ENCODE data around the gene BOK. TPM values are rescaled to one million over a fixed set of nuclear protein-coding genes. Genes with fewer than 3 reads are reported as not detected.

Gene BOK
- total RNA-seq, 3 donors from 2014 or later = 0.15 to 0.19 (median 0.16) TPM

DNA sequence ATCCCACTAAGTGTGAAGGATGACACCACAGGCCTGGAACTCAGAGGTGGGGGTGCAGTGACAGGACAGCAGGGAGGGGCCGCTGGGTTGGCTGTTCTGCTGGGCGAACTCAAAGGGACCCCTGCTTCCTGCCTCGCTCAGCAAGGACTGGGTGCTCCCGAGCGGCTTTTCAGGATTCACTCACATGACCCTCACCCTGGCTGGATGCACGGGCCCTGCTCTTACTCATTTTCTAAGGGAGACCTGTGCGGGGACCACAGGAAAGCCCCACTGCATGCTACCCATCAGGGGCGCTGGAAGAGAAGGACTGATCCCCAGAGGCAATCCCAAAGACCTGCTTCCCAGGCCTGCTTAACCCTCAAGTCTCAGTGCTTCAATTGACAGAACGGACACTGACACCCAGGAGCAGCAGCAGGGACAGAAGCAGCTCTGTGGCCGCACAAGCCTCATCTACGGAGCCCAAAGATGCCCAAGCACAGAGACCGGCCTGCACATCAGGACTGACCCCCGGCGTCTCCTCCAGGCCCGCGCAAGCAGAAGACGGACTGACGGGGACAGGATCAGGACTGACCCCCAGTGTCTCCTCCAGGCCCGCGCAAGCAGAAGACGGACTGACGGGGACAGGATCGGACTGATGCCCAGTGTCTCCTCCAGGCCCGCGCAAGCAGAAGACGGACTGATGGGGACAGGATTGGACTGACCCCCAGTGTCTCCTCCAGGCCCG is 48.8 kb downstream of the BOK start:
- peaks cover 15% of the 10 kb centered on the region for H3K4me1 Mint-ChIP-seq (ENCODE audit: low read depth)
- H3K9me3 Mint-ChIP-seq = no peaks in the 10 kb centered on the region
- ATAC-seq = no peak
- DNase-seq = no peak
- peaks cover 11% of the 10 kb centered on the region for H3K36me3 Mint-ChIP-seq (ENCODE audit: insufficient read depth)
- no peak overlapping the region for H3K4me3 Mint-ChIP-seq
- H3K27me3 Mint-ChIP-seq (ENCODE audit: low read depth) = no peaks in the 10 kb centered on the region

DNA sequence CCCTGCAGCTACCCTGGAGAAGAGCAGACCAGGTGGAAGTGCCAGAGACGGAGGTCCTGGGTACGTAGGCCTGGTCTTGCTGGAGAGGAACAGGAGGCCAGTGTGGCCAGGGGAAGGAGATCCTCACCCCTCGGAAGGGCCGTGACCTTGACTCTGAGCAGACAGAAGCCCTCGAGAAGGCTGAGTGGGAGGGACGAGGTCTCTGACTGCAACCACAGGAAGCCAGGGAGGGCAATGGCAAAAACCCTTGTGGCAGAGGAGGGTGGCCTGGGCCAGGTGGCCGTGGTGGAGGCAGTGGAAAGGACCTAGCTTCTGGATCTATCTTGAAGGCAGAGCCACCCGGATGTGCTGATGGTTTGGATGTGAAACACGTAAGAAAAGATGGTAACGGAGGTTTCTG is 50.3 kb downstream of the BOK start:
- Mint-ChIP-seq H3K4me1 (ENCODE audit: low read depth) (peaks cover 15% of the 10 kb centered on the region), H3K27me3 (ENCODE audit: low read depth) (no peaks in the 10 kb centered on the region), H3K9me3 (no peaks in the 10 kb centered on the region), H3K4me3 (peak overlapping the region; percentile 69), H3K36me3 (ENCODE audit: insufficient read depth) (peaks cover 8% of the 10 kb centered on the region)
- no peak for ATAC-seq
- DNase-seq = no peak

DNA sequence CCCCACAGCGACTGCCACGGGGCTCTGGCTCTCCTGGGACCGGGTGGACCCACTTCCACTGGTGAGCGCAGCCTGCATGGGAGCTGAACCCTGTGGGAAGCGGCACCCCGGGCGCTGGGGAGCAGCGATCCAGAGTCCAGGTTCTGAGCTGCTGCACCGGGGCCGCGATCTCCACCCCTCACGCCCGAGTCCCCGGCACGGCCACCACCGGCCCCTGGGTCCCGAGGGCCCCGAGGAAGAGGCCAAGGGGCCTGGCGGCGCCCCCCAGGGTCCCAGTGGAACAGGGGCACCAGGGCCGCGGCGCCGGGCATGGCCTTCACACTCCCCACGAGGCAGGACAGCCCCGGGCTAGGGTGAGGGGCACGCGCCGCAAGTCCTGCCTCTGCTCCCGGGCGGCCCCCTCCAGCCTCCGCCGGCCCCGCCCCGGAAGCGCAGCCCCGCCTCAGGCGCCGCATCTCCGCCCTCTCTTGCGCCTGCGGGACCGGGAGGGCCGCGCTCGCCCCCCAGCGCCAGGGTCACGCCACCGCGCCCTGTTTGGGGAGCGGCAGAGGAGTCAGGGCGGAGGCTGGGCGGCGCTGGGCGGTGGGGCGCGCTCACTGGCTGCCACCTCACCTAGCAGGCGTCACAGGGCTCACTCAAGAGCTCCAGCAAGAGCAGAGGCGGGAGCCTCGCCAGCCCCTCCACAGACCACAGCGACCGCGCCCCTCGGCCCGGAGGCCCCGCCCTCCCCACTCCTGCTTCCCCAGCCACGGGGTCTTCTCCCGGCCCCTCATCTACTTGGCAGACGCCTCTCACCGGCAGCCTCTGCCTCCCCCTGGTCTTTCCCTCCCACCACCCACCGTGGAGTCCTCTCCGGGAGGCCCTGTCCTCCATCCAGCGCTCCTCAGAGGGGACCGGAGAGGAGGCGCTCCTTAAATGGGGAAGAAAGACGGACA is 51.6 kb downstream of the BOK start:
- DNase-seq (peak; percentile 88), ATAC-seq (peak; percentile 99 to 100)
- Mint-ChIP-seq H3K4me1 (ENCODE audit: low read depth) (peaks cover 19% of the 10 kb centered on the region), H3K9me3 (no peaks in the 10 kb centered on the region), H3K36me3 (ENCODE audit: insufficient read depth) (peaks cover 8% of the 10 kb centered on the region), H3K4me3 (peak overlapping the region; percentile 69), H3K27me3 (ENCODE audit: low read depth) (no peaks in the 10 kb centered on the region)

DNA sequence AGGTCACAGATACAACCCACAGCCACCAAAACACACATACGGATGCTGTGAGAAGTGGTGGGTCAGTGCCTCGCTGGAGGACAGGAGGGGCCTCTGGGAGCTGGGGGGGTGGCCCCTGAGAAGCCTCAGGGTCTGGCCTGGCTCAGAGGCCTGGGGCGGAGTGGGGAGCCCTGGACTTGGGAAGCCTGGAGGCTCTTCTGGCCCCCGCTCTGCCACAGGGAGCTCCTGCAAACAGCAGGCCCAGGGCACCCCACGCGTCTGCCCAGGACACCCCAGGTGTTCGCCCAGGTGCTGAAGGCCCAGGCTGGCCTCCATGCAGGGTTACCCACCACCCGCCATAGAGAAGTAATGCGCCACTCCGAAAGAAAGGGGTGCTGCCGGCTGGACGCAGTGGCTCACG is 52.5 kb downstream of the BOK start:
- Mint-ChIP-seq H3K9me3 (no peaks in the 10 kb centered on the region), H3K4me1 (ENCODE audit: low read depth) (peaks cover 25% of the 10 kb centered on the region), H3K36me3 (ENCODE audit: insufficient read depth) (peaks cover 8% of the 10 kb centered on the region), H3K4me3 (no peak overlapping the region), H3K27me3 (ENCODE audit: low read depth) (no peaks in the 10 kb centered on the region)
- DNase-seq (no peak), ATAC-seq (no peak)

DNA sequence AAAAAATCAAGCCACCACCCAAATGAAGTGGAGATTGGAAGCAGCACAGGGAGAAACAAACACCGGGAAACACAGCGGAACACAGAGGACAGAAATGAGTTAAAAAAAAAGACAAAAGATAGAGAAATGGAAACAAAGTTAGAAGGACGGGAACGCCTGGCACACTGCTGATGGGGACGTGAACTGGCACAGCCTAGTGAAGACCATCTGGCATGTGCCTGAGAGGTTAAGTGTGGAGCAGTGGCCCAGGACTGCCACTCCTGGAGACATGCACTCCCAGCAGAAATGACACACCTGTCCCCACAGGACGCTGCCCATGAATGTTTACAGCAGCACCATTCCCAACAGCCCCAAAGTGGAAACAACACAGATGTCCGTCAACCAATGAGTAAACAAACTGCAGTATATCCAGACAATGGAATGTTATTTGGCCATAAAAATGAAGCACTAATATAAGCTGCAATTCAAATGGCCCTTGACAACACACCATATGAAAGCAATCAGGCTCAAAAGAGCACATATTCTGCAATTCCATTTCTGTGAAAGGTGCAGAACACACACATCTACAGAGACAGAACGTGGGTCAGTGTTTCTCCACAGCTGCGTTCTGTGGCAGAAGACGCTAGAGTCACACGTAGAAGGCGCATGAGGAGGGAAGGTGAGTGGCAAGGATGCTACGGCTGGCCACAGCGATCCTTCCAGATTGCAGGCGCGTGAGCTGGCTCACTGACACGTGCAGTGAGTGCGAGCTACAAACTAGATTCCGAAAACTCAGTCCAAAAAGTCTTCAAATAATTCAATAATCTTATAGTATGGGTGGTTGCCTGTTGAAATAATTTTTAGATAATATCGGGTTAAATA is 53.8 kb downstream of the BOK start:
- Mint-ChIP-seq H3K4me1 (ENCODE audit: low read depth) (peaks cover 37% of the 10 kb centered on the region), H3K36me3 (ENCODE audit: insufficient read depth) (peaks cover 9% of the 10 kb centered on the region), H3K27me3 (ENCODE audit: low read depth) (no peaks in the 10 kb centered on the region), H3K9me3 (no peaks in the 10 kb centered on the region), H3K4me3 (no peak overlapping the region)
- DNase-seq = no peak
- ATAC-seq = no peak

DNA sequence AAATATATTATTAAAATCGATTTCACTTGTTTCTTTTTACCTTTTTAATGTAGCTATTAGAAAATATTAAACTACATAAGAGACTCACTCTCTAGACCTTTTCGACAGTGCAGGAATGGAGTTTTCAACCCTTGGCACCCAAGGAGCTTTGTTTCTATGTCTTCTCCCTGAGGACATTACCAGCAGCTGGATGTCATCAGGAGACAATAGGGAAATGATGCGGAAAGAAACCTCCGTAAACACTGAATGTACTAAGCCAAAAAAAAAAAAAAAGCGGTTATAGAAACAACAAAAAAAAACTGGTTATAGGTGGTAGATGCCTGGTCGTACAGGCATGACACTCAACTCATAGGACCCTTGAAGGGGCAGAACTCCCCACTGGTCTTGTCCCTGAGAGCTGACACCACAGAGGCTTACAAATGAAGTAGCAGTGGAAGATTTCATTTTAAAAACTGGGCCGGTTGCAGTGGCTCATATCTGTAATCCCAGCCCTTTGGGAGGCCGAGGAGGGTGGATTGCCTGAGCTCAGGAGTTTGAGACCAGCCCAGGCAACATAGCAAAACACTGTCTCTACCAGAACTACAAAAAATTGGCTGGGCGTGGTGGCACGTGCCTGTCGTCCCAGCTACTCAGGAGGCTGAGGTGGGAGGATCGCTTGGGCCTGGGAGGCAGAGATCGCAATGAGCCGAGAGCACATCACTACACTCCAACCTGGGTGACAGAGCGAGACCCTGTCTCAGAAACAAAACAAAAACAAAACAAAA is 54.7 kb downstream of the BOK start:
- no peak for DNase-seq
- Mint-ChIP-seq H3K4me1 (ENCODE audit: low read depth) (peaks cover 45% of the 10 kb centered on the region), H3K36me3 (ENCODE audit: insufficient read depth) (peaks cover 14% of the 10 kb centered on the region), H3K9me3 (no peaks in the 10 kb centered on the region), H3K4me3 (no peak overlapping the region), H3K27me3 (ENCODE audit: low read depth) (no peaks in the 10 kb centered on the region)
- ATAC-seq = no peak

DNA sequence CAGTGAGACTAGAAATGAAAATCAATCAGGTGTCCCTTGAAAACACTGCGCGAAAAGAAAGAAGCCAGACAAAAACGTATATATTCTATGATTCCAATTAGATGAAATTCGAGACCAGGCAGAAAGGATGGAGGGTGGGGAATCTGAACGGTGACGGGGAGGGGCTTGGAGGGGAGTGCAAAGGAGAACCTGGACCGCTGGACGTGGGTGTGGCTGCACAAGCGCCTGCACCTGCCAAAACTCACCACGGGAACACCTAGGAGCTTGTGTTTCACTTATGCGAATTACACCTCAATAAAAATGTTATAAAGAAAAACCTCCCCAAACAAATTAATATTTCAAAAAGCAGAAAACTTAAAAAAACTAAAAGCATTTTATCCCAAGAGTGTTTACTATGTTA is 56.5 kb downstream of the BOK start:
- H3K4me1 Mint-ChIP-seq (ENCODE audit: low read depth) = peaks cover 42% of the 10 kb centered on the region
- H3K9me3 Mint-ChIP-seq = no peaks in the 10 kb centered on the region
- peaks cover 12% of the 10 kb centered on the region for H3K36me3 Mint-ChIP-seq (ENCODE audit: insufficient read depth)
- ATAC-seq = no peak
- H3K27me3 Mint-ChIP-seq (ENCODE audit: low read depth) = no peaks in the 10 kb centered on the region
- no peak overlapping the region for H3K4me3 Mint-ChIP-seq
- no peak for DNase-seq

- ATAC-seq (no peak), DNase-seq (no peak)
- Mint-ChIP-seq H3K27me3 (ENCODE audit: low read depth) (no peaks in the 10 kb centered on the region), H3K36me3 (ENCODE audit: insufficient read depth) (peaks cover 14% of the 10 kb centered on the region), H3K4me3 (no peak overlapping the region), H3K4me1 (ENCODE audit: low read depth) (peaks cover 42% of the 10 kb centered on the region), H3K9me3 (peaks cover under 1% of the 10 kb centered on the region)
Observed at GRCh38 chr2:241615522-241616052, 57.0 kb downstream of the BOK start.

DNA sequence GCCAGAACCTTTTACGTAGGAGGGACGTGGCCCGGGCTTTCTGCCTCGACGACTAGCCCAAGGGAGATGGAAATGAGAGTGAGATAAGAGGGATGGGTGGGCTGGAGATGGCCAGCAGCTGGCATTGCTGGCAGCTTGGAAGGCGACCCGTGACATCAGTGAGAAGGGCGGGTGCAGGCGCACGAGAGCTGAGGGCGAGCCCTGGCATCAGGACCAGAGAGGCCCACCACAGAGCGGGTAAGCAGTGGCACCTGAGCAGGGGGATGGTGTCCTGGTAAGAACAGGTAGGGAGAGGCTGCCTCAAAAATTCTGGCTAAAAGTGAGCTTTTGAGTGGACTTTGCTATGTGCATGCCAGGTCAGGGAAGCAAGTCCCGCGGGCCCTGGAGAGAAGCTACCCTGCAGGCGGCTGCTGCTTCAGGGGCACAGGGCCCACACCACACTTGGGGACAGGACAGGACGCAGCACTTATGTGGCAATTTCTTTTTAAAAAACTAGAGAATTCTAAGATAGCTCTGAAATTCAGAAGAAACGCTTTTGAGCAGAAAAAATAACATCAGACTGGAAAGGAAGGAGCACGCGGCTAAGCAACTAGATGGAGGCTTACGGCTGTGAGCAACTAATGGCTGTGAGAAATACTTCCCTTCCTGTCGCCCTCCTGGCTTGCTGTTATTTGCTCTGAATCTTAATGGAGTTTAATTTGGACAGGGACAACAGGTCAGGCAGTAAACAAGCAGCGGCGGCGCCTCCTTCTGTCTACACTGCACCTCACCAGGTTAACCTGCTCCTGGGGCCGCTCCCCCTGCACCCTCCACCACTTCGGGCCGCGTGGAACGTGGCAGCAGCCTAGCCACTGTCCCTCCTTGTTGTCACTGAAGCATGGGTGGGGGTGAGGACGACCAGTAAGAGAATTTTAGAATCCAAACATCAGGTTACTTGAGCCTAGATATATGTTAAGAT is 57.9 kb downstream of the BOK start:
- no peak for ATAC-seq

DNA sequence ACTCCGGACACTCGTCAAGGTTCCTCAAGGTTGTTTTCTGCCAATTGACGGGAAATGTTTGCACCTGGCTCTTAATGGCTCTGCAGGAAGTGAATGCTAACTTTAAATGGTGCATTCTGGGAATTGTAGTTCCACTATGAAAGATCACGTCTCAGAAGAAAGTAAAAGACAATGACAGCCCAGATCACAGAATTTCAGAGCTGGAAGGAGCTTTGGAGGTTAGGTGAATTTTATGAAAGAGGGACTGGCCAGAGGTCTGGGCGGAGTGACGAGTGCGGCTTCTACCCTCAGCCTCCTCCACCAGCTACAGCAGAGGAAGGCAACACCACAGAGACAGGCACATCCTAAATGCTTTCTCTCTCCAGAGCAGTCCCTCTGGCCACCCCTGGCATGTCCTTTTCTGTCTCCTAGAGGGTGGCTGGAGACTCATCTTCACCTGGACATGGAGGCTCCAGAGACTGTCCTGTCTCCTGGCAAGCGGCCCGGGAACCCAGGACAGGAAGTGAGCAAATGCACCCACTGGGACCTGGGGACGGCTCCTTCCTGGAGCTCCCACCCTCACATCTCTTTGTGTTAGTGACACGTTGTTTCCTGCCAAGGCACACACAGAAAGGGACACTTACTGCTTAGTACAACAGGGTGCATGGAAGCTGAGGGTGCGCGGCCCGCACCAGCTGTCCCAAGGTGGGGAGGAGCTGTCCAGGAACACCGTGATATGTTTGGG is 59.0 kb downstream of the BOK start:
- peaks cover 3% of the 10 kb centered on the region for H3K9me3 Mint-ChIP-seq
- no peak for DNase-seq
- H3K27me3 Mint-ChIP-seq (ENCODE audit: low read depth) = no peaks in the 10 kb centered on the region
- peak overlapping the region; percentile 78 for H3K4me3 Mint-ChIP-seq
- peaks cover 18% of the 10 kb centered on the region for H3K36me3 Mint-ChIP-seq (ENCODE audit: insufficient read depth)
- no peak for ATAC-seq
- peaks cover 46% of the 10 kb centered on the region for H3K4me1 Mint-ChIP-seq (ENCODE audit: low read depth)

More for the DNA sequence above, 57.9 kb downstream of the BOK start:
- no peak for DNase-seq
- peak overlapping the region; percentile 31 for H3K4me3 Mint-ChIP-seq
- peaks cover 19% of the 10 kb centered on the region for H3K36me3 Mint-ChIP-seq (ENCODE audit: insufficient read depth)
- H3K27me3 Mint-ChIP-seq (ENCODE audit: low read depth) = no peaks in the 10 kb centered on the region
- H3K9me3 Mint-ChIP-seq = peaks cover 3% of the 10 kb centered on the region
- H3K4me1 Mint-ChIP-seq (ENCODE audit: low read depth) = peaks cover 46% of the 10 kb centered on the region

GRCh38 chr2:241618296-241618805 is 59.8 kb downstream of the BOK start:
- H3K4me3 Mint-ChIP-seq = peak overlapping the region; percentile 25
- H3K9me3 Mint-ChIP-seq = peaks cover 3% of the 10 kb centered on the region
- DNase-seq = no peak
- H3K4me1 Mint-ChIP-seq (ENCODE audit: low read depth) = peaks cover 46% of the 10 kb centered on the region
- no peak for ATAC-seq
- peaks cover 18% of the 10 kb centered on the region for H3K36me3 Mint-ChIP-seq (ENCODE audit: insufficient read depth)
- no peaks in the 10 kb centered on the region for H3K27me3 Mint-ChIP-seq (ENCODE audit: low read depth)

GRCh38 chr2:241618829-241619228 is 60.3 kb downstream of the BOK start:
- no peak for DNase-seq
- Mint-ChIP-seq H3K4me3 (peak overlapping the region; percentile 25), H3K36me3 (ENCODE audit: insufficient read depth) (peaks cover 18% of the 10 kb centered on the region), H3K27me3 (ENCODE audit: low read depth) (no peaks in the 10 kb centered on the region), H3K9me3 (peaks cover 3% of the 10 kb centered on the region), H3K4me1 (ENCODE audit: low read depth) (peaks cover 46% of the 10 kb centered on the region)
- ATAC-seq = no peak
